GM21515 (cell line): Measurements from ENCODE around the gene DTX1.

Source experiments
- ATAC-seq: cut with Tn5 transposase; IDR thresholded peaks from one replicate; pipeline ENCODE4 v1.9.1; 2021; ENCODE audit not compliant: unreplicated experiment

The DTX1 gene

GRCh38 chr12:113056631-113057488, at the start of gene DTX1:
Gene DTX1, plus strand, starts transcription at chr12:113056730. Its CDS starts 1,463 bp downstream, at chr12:113058193.
- ATAC-seq = no peak

- no peak for ATAC-seq
Observed at GRCh38 chr12:113007166-113007565, 49.4 kb upstream of the DTX1 start.

GRCh38 chr12:113010701-113011100, 45.8 kb upstream of the DTX1 start:
- ATAC-seq = no peak

GRCh38 chr12:113014565-113014964, 42.0 kb upstream of the DTX1 start:
- ATAC-seq = no peak

- ATAC-seq = no peak
Observed at GRCh38 chr12:113016796-113017195, 39.7 kb upstream of the DTX1 start.

GRCh38 chr12:113019025-113019424, 37.5 kb upstream of the DTX1 start:
- ATAC-seq = no peak

GRCh38 chr12:113021500-113021899, 35.0 kb upstream of the DTX1 start:
- ATAC-seq = no peak

GRCh38 chr12:113022563-113023297, 33.8 kb upstream of the DTX1 start:
- no peak for ATAC-seq

GRCh38 chr12:113027726-113028125, 28.8 kb upstream of the DTX1 start:
- no peak for ATAC-seq

- no peak for ATAC-seq
Observed at GRCh38 chr12:113030875-113031525, 25.5 kb upstream of the DTX1 start.

GRCh38 chr12:113039911-113040445, 16.6 kb upstream of the DTX1 start:
- no peak for ATAC-seq

- no peak for ATAC-seq
Observed at GRCh38 chr12:113040722-113041171, 15.8 kb upstream of the DTX1 start.

- no peak for ATAC-seq
Observed at GRCh38 chr12:113041560-113041959, 15.0 kb upstream of the DTX1 start.

GRCh38 chr12:113043240-113043639, 13.3 kb upstream of the DTX1 start:
- ATAC-seq = no peak

- no peak for ATAC-seq
Observed at GRCh38 chr12:113044516-113044915, 12.0 kb upstream of the DTX1 start.

GRCh38 chr12:113048716-113049127, 7.8 kb upstream of the DTX1 start:
- no peak for ATAC-seq

GRCh38 chr12:113049976-113050742, 6.4 kb upstream of the DTX1 start:
- no peak for ATAC-seq

GRCh38 chr12:113050795-113051194, 5.7 kb upstream of the DTX1 start:
- ATAC-seq = no peak

- ATAC-seq = no peak
Observed at GRCh38 chr12:113051759-113052158, 4.8 kb upstream of the DTX1 start.

GRCh38 chr12:113052326-113052725, 4.2 kb upstream of the DTX1 start:
- ATAC-seq = no peak
